Loucy (cell line): ENCODE data around the gene CLSTN2.

Source experiments
- H2AFZ ChIP-seq: fragments of 200-600 bp; sonication (generic); 2 replicates; pipeline ENCODE4 v1.6.0; 2016; ENCODE audit warnings: antibody characterized with exemption, mild to moderate bottlenecking, low read length, moderate library complexity
- H3F3A ChIP-seq: fragments of 200-600 bp; 2 replicates; pipeline ENCODE4 v1.6.0; 2016; ENCODE audit warnings: antibody characterized with exemption, low read depth, mild to moderate bottlenecking
- H3K27me3 ChIP-seq: fragments of 200-600 bp; sonication (generic); 2 replicates; pipeline ENCODE4 v1.6.1; 2014; ENCODE audit warnings: low read length, mild to moderate bottlenecking; ENCODE audit not compliant: insufficient read depth, poor library complexity, severe bottlenecking
- H3K36me3 ChIP-seq: fragments of 200-600 bp; sonication (generic); 2 replicates; pipeline ENCODE4 v1.6.1; 2016; ENCODE audit warnings: low read length; ENCODE audit not compliant: insufficient read depth
- H3K4me1 ChIP-seq: fragments of 200-600 bp; sonication (generic); 2 replicates; pipeline ENCODE4 v1.5.1; 2014; ENCODE audit warnings: low read length, mild to moderate bottlenecking; ENCODE audit not compliant: insufficient read depth, poor library complexity, severe bottlenecking
- H3K4me2 ChIP-seq: fragments of 200-600 bp; sonication (generic); 2 replicates; pipeline ENCODE4 v1.6.0; 2014; ENCODE audit warnings: antibody characterized with exemption, low read length, low read depth, mild to moderate bottlenecking; ENCODE audit not compliant: poor library complexity, severe bottlenecking
- H3K4me3 ChIP-seq: fragments of 200-600 bp; sonication (generic); 2 replicates; pipeline ENCODE4 v1.5.1; 2014; ENCODE audit warnings: low read length, mild to moderate bottlenecking, mixed read lengths; ENCODE audit not compliant: poor library complexity, severe bottlenecking
- H3K79me2 ChIP-seq: fragments of 200-600 bp; sonication (generic); 2 replicates; pipeline ENCODE4 v1.6.1; 2014; ENCODE audit warnings: low read length; ENCODE audit not compliant: insufficient read depth
- H3K9ac ChIP-seq: fragments of 200-600 bp; sonication (generic); 2 replicates; pipeline ENCODE4 v1.6.0; 2014; ENCODE audit warnings: mild to moderate bottlenecking, low read depth, low read length, moderate library complexity; ENCODE audit not compliant: poor library complexity, severe bottlenecking
- H3K9me2 ChIP-seq: fragments of 200-600 bp; sonication (generic); replicated peaks from 2 replicates; pipeline ENCODE4 v1.6.1; 2016; ENCODE audit warnings: low read depth, low read length, mixed read lengths
- H3K9me3 ChIP-seq: fragments of 200-600 bp; sonication (generic); 2 replicates; pipeline ENCODE4 v1.6.1; 2014; ENCODE audit warnings: mild to moderate bottlenecking, antibody characterized with exemption, low read length, low read depth; ENCODE audit not compliant: insufficient read depth
- H4K20me1 ChIP-seq: fragments of 200-600 bp; sonication (generic); 2 replicates; pipeline ENCODE4 v1.6.0; 2014; ENCODE audit warnings: antibody characterized with exemption, low read length, mild to moderate bottlenecking; ENCODE audit not compliant: insufficient read depth, poor library complexity, severe bottlenecking
- CTCF ChIP-seq: fragments of 200-600 bp; sonication (generic); conservative IDR thresholded peaks from 2 replicates; pipeline ENCODE4 v1.5.1; 2014; ENCODE audit warnings: mild to moderate bottlenecking, antibody characterized with exemption, low read length
- EZH2phosphoT487 ChIP-seq: fragments of 200-600 bp; IDR thresholded peaks from 2 replicates; pipeline ENCODE4 v1.6.1; 2018; ENCODE audit warnings: antibody characterized with exemption, mild to moderate bottlenecking, moderate library complexity, borderline replicate concordance

CLSTN2 gene

GRCh38 chr3:140403608-140404007 is 468.6 kb downstream of the CLSTN2 start:
- no peak overlapping the region for H3K4me3 ChIP-seq
- no peak overlapping the region for H3K9ac ChIP-seq
- no peaks in the 10 kb centered on the region for H3K9me2 ChIP-seq
- no peaks in the 10 kb centered on the region for H3K36me3 ChIP-seq
- no peak overlapping the region for H2AFZ ChIP-seq
- no peaks in the 10 kb centered on the region for H4K20me1 ChIP-seq
- H3K27me3 ChIP-seq, result no peaks in the 10 kb centered on the region
- no peaks in the 10 kb centered on the region for H3F3A ChIP-seq
- TF ChIP-seq EZH2phosphoT487 (no peak), CTCF (no peak)
- H3K79me2 ChIP-seq, result no peaks in the 10 kb centered on the region
- no peaks in the 10 kb centered on the region; the same call in 1 of the 2 replicates for H3K9me3 ChIP-seq
- no peak overlapping the region for H3K4me2 ChIP-seq
- H3K4me1 ChIP-seq, result no peaks in the 10 kb centered on the region

GRCh38 chr3:140406655-140407054 is 471.7 kb downstream of the CLSTN2 start:
- Histone ChIP-seq H3K4me1 (no peaks in the 10 kb centered on the region), H3F3A (no peaks in the 10 kb centered on the region), H3K4me3 (no peak overlapping the region), H3K27me3 (no peaks in the 10 kb centered on the region), H3K9me3 (no peaks in the 10 kb centered on the region), H2AFZ (no peak overlapping the region), H3K9ac (no peak overlapping the region), H3K79me2 (no peaks in the 10 kb centered on the region), H3K4me2 (no peak overlapping the region), H4K20me1 (no peaks in the 10 kb centered on the region), H3K36me3 (no peaks in the 10 kb centered on the region), H3K9me2 (no peaks in the 10 kb centered on the region)
- TF ChIP-seq CTCF (no peak), EZH2phosphoT487 (no peak)

- Histone ChIP-seq H2AFZ (no peak overlapping the region), H3K79me2 (no peaks in the 10 kb centered on the region), H3K36me3 (no peaks in the 10 kb centered on the region), H3K4me1 (no peaks in the 10 kb centered on the region), H3K9ac (no peak overlapping the region), H4K20me1 (no peaks in the 10 kb centered on the region), H3K4me2 (no peak overlapping the region), H3K4me3 (no peak overlapping the region), H3K27me3 (no peaks in the 10 kb centered on the region), H3F3A (no peaks in the 10 kb centered on the region), H3K9me3 (no peaks in the 10 kb centered on the region), H3K9me2 (no peaks in the 10 kb centered on the region)
- TF ChIP-seq CTCF (no peak), EZH2phosphoT487 (no peak)
Observed at GRCh38 chr3:140408252-140408651, 473.3 kb downstream of the CLSTN2 start.
